ENCODE data around the gene PRPF6. TPM values are rescaled to one million over a fixed set of nuclear protein-coding genes. Genes with fewer than 3 reads are reported as not detected.

PRPF6 gene
- total RNA-seq, 2 experiments from 2014 or later: 66.5 to 67.7 TPM

- ChIA-PET CTCF (no interaction called here), POLR2A (no interaction called here)
These were observed 36.6 kb upstream of the PRPF6 start for GRCh38 chr20:63944078-63944941.

GRCh38 chr20:63945031-63945658 is 35.8 kb upstream of the PRPF6 start:
- POLR2A ChIA-PET: no interaction called here
- CTCF ChIA-PET: no interaction called here

GRCh38 chr20:63945921-63946920 is 34.7 kb upstream of the PRPF6 start:
- ChIA-PET CTCF (no interaction called here), POLR2A (interaction anchor here (0.7 kb wide), 1 partner anchor 64 kb away, joined by 4 read pairs; no protein-coding TSS in a partner anchor)

GRCh38 chr20:63946986-63947637 is 33.8 kb upstream of the PRPF6 start:
- CTCF ChIA-PET: no interaction called here
- POLR2A ChIA-PET: interaction anchor here (0.7 kb wide), 1 partner anchor 65 kb away, joined by 4 read pairs; no protein-coding TSS in a partner anchor

GRCh38 chr20:63947638-63948456 is 33.1 kb upstream of the PRPF6 start:
- POLR2A ChIA-PET: interaction anchor here (0.5 to 0.7 kb wide), 2 partner anchors 37 to 102 kb away, joined by 4 to 5 read pairs; no protein-coding TSS in a partner anchor
- CTCF ChIA-PET: interaction anchor here (0.8 kb wide), 1 partner anchor 44 kb away, joined by 3 read pairs; no protein-coding TSS in a partner anchor

GRCh38 chr20:63950701-63951397 is 30.1 kb upstream of the PRPF6 start:
- POLR2A ChIA-PET: no interaction called here

GRCh38 chr20:63951398-63952209 is 29.3 kb upstream of the PRPF6 start:
- ChIA-PET CTCF (interaction anchor here (1.0 to 1.1 kb wide), 2 partner anchors 17 to 106 kb away, joined by 3 read pairs; no protein-coding TSS in a partner anchor), POLR2A (no interaction called here)

More at GRCh38 chr20:63950701-63951397, 30.1 kb upstream of the PRPF6 start:
- CTCF ChIA-PET: interaction anchor here (0.6 to 1.1 kb wide), 2 partner anchors 99 to 107 kb away, joined by 3 to 4 read pairs; no protein-coding TSS in a partner anchor

GRCh38 chr20:63952210-63952535 is 28.8 kb upstream of the PRPF6 start:
- ChIA-PET POLR2A (no interaction called here), CTCF (interaction anchor here (1.0 kb wide), 1 partner anchor 16 kb away, joined by 3 read pairs; no protein-coding TSS in a partner anchor)

- ChIA-PET CTCF (no interaction called here), POLR2A (no interaction called here)
These were observed 28.2 kb upstream of the PRPF6 start for GRCh38 chr20:63952769-63953168.

GRCh38 chr20:63953764-63954429 is 27.0 kb upstream of the PRPF6 start:
- ChIA-PET CTCF (no interaction called here), POLR2A (no interaction called here)

- ChIA-PET POLR2A (no interaction called here), CTCF (interaction anchor here (1.0 to 1.4 kb wide), 3 partner anchors 18 to 91 kb away, joined by 3 to 5 read pairs (median 5); partner anchors contain the start of gene TPD52L2)
These were observed 25.6 kb upstream of the PRPF6 start for GRCh38 chr20:63955281-63955826.

GRCh38 chr20:63955827-63956663 is 24.9 kb upstream of the PRPF6 start, which contains the start of gene UCKL1:
Gene UCKL1 (minus strand): TSS chr20:63956416. CDS start chr20:63956372, 44 bp downstream.
- POLR2A ChIA-PET: interaction anchor here (0.6 to 1.6 kb wide), 6 partner anchors 12 to 347 kb away, joined by 3 to 6 read pairs (median 4); partner anchors contain the start of genes TCEA2 and TPD52L2
- CTCF ChIA-PET: interaction anchor here (0.6 to 2.0 kb wide), 9 partner anchors 18 to 460 kb away, joined by 3 to 6 read pairs (median 3); partner anchors contain the start of genes PTK6, RTEL1 and TPD52L2

GRCh38 chr20:63956664-63957003 is 24.3 kb upstream of the PRPF6 start:
- CTCF ChIA-PET: interaction anchor here (0.6 to 2.0 kb wide), 7 partner anchors 17 to 460 kb away, joined by 3 to 6 read pairs (median 3); partner anchors contain the start of genes PTK6, RTEL1 and TPD52L2
- POLR2A ChIA-PET: interaction anchor here (0.6 to 1.6 kb wide), 5 partner anchors 12 to 106 kb away, joined by 3 to 6 read pairs (median 4); partner anchors contain the start of genes TCEA2 and TPD52L2

GRCh38 chr20:63957004-63957689 is 23.8 kb upstream of the PRPF6 start:
- ChIA-PET CTCF (interaction anchor here (1.2 to 2.0 kb wide), 3 partner anchors 81 to 461 kb away, joined by 3 to 6 read pairs (median 5); partner anchors contain the start of gene TPD52L2), POLR2A (interaction anchor here (0.6 to 1.6 kb wide), 6 partner anchors 11 to 106 kb away, joined by 3 to 6 read pairs (median 4); partner anchors contain the start of genes TCEA2 and TPD52L2)

All from activated CD8-positive, alpha-beta memory T cell treated with anti-CD3 and anti-CD28 coated beads for 36 hours (primary cell).